IMR-90 (cell line): ENCODE data around the gene TSPAN31. TPM values are rescaled to one million over a fixed set of nuclear protein-coding genes. Genes with fewer than 3 reads are reported as not detected.

Source experiments
- ATAC-seq: fragments of 200-7000 bp; cut with Tn5 transposase; 2 replicates; pipeline ENCODE4 v1.9.1; 2020; ENCODE audit warnings: low read depth, mild to moderate bottlenecking, moderate library complexity
- BruUV-seq: library from RNA; stranded (reverse); fragments of 400-500 nt; replicated peaks from 2 replicates; lab custom pipeline; 2021; lab: Mats Ljungman, UMichigan
- CTCF ChIA-PET: fragments of 300-600 bp; formaldehyde crosslinking; extraction: SDS; loops from one replicate; lab custom pipeline; 2021; ENCODE audit warnings: antibody characterized with exemption; lab: Yijun Ruan, JAX
- POLR2A ChIA-PET: fragments of 300-600 bp; sonication (Branson Sonifier 250); formaldehyde crosslinking; loops from one replicate; lab custom pipeline; 2022; ENCODE audit warnings: antibody characterized with exemption; ENCODE audit not compliant: unreplicated experiment; lab: Charles Lee
- DNase-seq: peaks from one replicate; pipeline ENCODE4 v3.0.0; 2013
- H2AFZ ChIP-seq: replicated peaks from 2 replicates; pipeline ENCODE3; 2013; ENCODE audit warnings: low read length, mild to moderate bottlenecking; ENCODE audit not compliant: poor library complexity
- H2AK5ac ChIP-seq: 2 replicates; pipeline ENCODE4 v1.6.1; 2013; ENCODE audit warnings: low read depth, low read length, inconsistent platforms
- H2AK9ac ChIP-seq: replicated peaks from 2 replicates; pipeline ENCODE3; 2013; ENCODE audit warnings: mild to moderate bottlenecking, low read depth, low read length, moderate library complexity; ENCODE audit not compliant: poor library complexity
- H2BK120ac ChIP-seq: 2 replicates; pipeline ENCODE4 v1.6.1; 2013; ENCODE audit warnings: low read depth, low read length, inconsistent platforms
- H2BK15ac ChIP-seq: 3 replicates; pipeline ENCODE4 v1.6.1; 2013; ENCODE audit warnings: low read depth, low read length, inconsistent platforms
- H2BK20ac ChIP-seq: 2 replicates; pipeline ENCODE4 v1.6.1; 2013; ENCODE audit warnings: low read depth, mild to moderate bottlenecking, inconsistent platforms, low read length, moderate library complexity
- H2BK5ac ChIP-seq: 2 replicates; pipeline ENCODE4 v1.6.1; 2013; ENCODE audit warnings: mild to moderate bottlenecking, low read depth, low read length, inconsistent platforms; ENCODE audit not compliant: poor library complexity, severe bottlenecking
- H3K14ac ChIP-seq: replicated peaks from 2 replicates; pipeline ENCODE4 v1.6.1; 2013; ENCODE audit warnings: low read depth, low read length, inconsistent platforms
- H3K18ac ChIP-seq: 2 replicates; pipeline ENCODE4 v1.6.1; 2013; ENCODE audit warnings: low read depth, low read length, control low read depth
- H3K23ac ChIP-seq: 2 replicates; pipeline ENCODE4 v1.6.1; 2013; ENCODE audit warnings: low read depth, low read length, inconsistent platforms
- H3K27ac ChIP-seq: 2 replicates; pipeline ENCODE4 v1.5.1; 2013; ENCODE audit warnings: mild to moderate bottlenecking, control low read depth, low read length; ENCODE audit not compliant: insufficient read depth
- H3K27me3 ChIP-seq: 2 replicates; pipeline ENCODE4 v1.6.1; 2013; ENCODE audit warnings: low read length; ENCODE audit not compliant: control insufficient read depth, insufficient read depth
- H3K36me3 ChIP-seq: 2 replicates; pipeline ENCODE4 v1.6.1; 2013; ENCODE audit warnings: low read length, mixed read lengths; ENCODE audit not compliant: control insufficient read depth, insufficient read depth
- H3K4ac ChIP-seq: 2 replicates; pipeline ENCODE4 v1.6.1; 2013; ENCODE audit warnings: low read depth, low read length, inconsistent platforms
- H3K4me1 ChIP-seq: 2 replicates; pipeline ENCODE4 v1.6.1; 2013; ENCODE audit warnings: low read length, mixed read lengths; ENCODE audit not compliant: control insufficient read depth, insufficient read depth
- H3K4me2 ChIP-seq: 2 replicates; pipeline ENCODE4 v1.6.1; 2013; ENCODE audit warnings: low read depth, mild to moderate bottlenecking, control low read depth, low read length, moderate library complexity
- H3K4me3 ChIP-seq: 2 replicates; pipeline ENCODE4 v1.5.1; 2013; ENCODE audit warnings: low read depth, mild to moderate bottlenecking, control low read depth, low read length, moderate library complexity; ENCODE audit not compliant: insufficient read depth
- H3K56ac ChIP-seq: 2 replicates; pipeline ENCODE4 v1.6.1; 2013; ENCODE audit warnings: low read length, inconsistent platforms; ENCODE audit not compliant: insufficient read depth; ENCODE audit errors: extremely low read depth
- H3K79me1 ChIP-seq, 2 experiments: 2 replicates each; pipeline ENCODE4 v1.6.1; 2013; ENCODE audit warnings: low read length in 2 of 2, inconsistent platforms in 1 of 2, low read depth in 1 of 2
- H3K9ac ChIP-seq: 2 replicates; pipeline ENCODE4 v1.6.1; 2013; ENCODE audit warnings: low read depth, low read length, control low read depth
- H3K9me1 ChIP-seq: 2 replicates; pipeline ENCODE4 v1.6.1; 2013; ENCODE audit warnings: low read length, inconsistent platforms; ENCODE audit not compliant: insufficient read depth
- H3K9me3 ChIP-seq: 2 replicates; pipeline ENCODE4 v1.6.1; 2013; ENCODE audit warnings: low read length; ENCODE audit not compliant: control insufficient read depth, insufficient read depth
- H4K20me1 ChIP-seq: 2 replicates; pipeline ENCODE4 v1.6.1; 2013; ENCODE audit warnings: low read length, inconsistent platforms; ENCODE audit not compliant: insufficient read depth
- H4K5ac ChIP-seq: 2 replicates; pipeline ENCODE4 v1.6.1; 2013; ENCODE audit warnings: mild to moderate bottlenecking, low read depth, low read length, control low read depth
- H4K8ac ChIP-seq, 2 experiments: 2 replicates each; pipeline ENCODE4 v1.6.1; 2013; ENCODE audit warnings: low read depth in 2 of 2, low read length in 2 of 2, control low read depth in 1 of 2, inconsistent platforms in 1 of 2
- H4K91ac ChIP-seq: 2 replicates; pipeline ENCODE4 v1.6.1; 2013; ENCODE audit warnings: low read depth, low read length, inconsistent platforms; ENCODE audit not compliant: insufficient read depth
- BHLHE40 ChIP-seq: fragments of 150-350 bp; IDR thresholded peaks from 2 replicates; pipeline ENCODE4 v1.6.1; 2016; ENCODE audit warnings: mild to moderate bottlenecking, low read depth, low read length
- CEBPB ChIP-seq: IDR thresholded peaks from 2 replicates; pipeline ENCODE4 v1.6.1; 2012; ENCODE audit warnings: low read depth, low read length, improper control_type of control experiment
- CHD1 ChIP-seq: IDR thresholded peaks from 2 replicates; pipeline ENCODE4 v1.6.1; 2012; ENCODE audit warnings: low read depth, low read length, improper control_type of control experiment
- ELK1 ChIP-seq: fragments of 150-350 bp; IDR thresholded peaks from 2 replicates; pipeline ENCODE4 v1.6.1; 2016; ENCODE audit warnings: low read depth, mild to moderate bottlenecking, low read length, moderate library complexity, borderline replicate concordance
- FOS ChIP-seq: fragments of 150-350 bp; IDR thresholded peaks from 2 replicates; pipeline ENCODE4 v1.6.1; 2016; ENCODE audit warnings: low read depth, low read length
- MAFK ChIP-seq: IDR thresholded peaks from 2 replicates; pipeline ENCODE4 v1.6.1; 2012; ENCODE audit warnings: low read depth, low read length, improper control_type of control experiment
- MAZ ChIP-seq: IDR thresholded peaks from 2 replicates; pipeline ENCODE4 v1.6.1; 2012; ENCODE audit warnings: low read depth, mild to moderate bottlenecking, low read length, improper control_type of control experiment, moderate library complexity, borderline replicate concordance
- MXI1 ChIP-seq: IDR thresholded peaks from 2 replicates; pipeline ENCODE4 v1.6.1; 2012; ENCODE audit warnings: low read depth, mild to moderate bottlenecking, low read length, moderate library complexity, borderline replicate concordance
- NFE2L2 ChIP-seq: fragments of 150-350 bp; IDR thresholded peaks from 2 replicates; pipeline ENCODE4 v1.6.1; 2016; ENCODE audit warnings: low read depth, mild to moderate bottlenecking, low read length
- POLR2A ChIP-seq: IDR thresholded peaks from 2 replicates; pipeline ENCODE4 v1.6.1; 2012; ENCODE audit warnings: mild to moderate bottlenecking, low read depth, low read length
- RAD21 ChIP-seq: IDR thresholded peaks from 2 replicates; pipeline ENCODE4 v1.6.1; 2012; ENCODE audit warnings: low read length, improper control_type of control experiment
- RCOR1 ChIP-seq: IDR thresholded peaks from 2 replicates; pipeline ENCODE4 v1.6.1; 2012; ENCODE audit warnings: mild to moderate bottlenecking, low read length, improper control_type of control experiment; ENCODE audit not compliant: insufficient replicate concordance
- RFX5 ChIP-seq: IDR thresholded peaks from 2 replicates; pipeline ENCODE4 v1.8.0; 2012; ENCODE audit warnings: low read depth, mild to moderate bottlenecking, low read length, moderate library complexity
- SMC3 ChIP-seq: fragments of 150-350 bp; IDR thresholded peaks from 2 replicates; pipeline ENCODE4 v1.6.1; 2016; ENCODE audit warnings: low read depth, mild to moderate bottlenecking, antibody characterized with exemption, low read length, moderate library complexity
- WGBS, 2 experiments: methylation state at CpG; one replicate each; pipeline versions ENCODE4 v1.1.5 to v1.1.7; 2013; ENCODE audit warnings: missing lambda C conversion rate in 2 of 2; ENCODE audit not compliant: insufficient read length in 1 of 2; ENCODE audit errors: extremely low coverage in 2 of 2; 5-methylcytosine and 5-hydroxymethylcytosine counted together
- dilution Hi-C: fragments of 300-500 bp; cut with HindIII; formaldehyde crosslinking; loops from one replicate; pipeline ENCODE4 v1.14.3; 2018; ENCODE audit warnings: low sequenced_read_pairs; ENCODE audit not compliant: unreplicated experiment
- in situ Hi-C: fragments of 300-500 bp; cut with MboI; formaldehyde crosslinking; loops from 3 replicates; pipeline ENCODE4 v1.14.3; 2019; ENCODE audit warnings: low sequenced_read_pairs, inconsistent platforms, mixed read lengths
- intact Hi-C: fragments of 100-400 bp; cut with micrococcal nuclease; formaldehyde crosslinking; loops from 2 replicates; pipeline ENCODE4 v1.10.0; 2022
- polyA plus RNA-seq, 3 experiments: library from polyadenylated mRNA; depleted of rRNA; stranded (reverse); fragments of >200 nt; gene quantifications; 2 replicates each; pipeline ENCODE4 v1.2.3, GENCODE V29; 2012; ENCODE audit warnings: low replicate concordance in 1 of 3
- total RNA-seq: library from RNA; depleted of rRNA; stranded (reverse); fragments of >200 nt; gene quantifications from 2 replicates; pipeline ENCODE4 v1.2.3, GENCODE V29; 2012
- TF ChIP-seq, protein P1 (sequence below): fragments of 150-350 bp; IDR thresholded peaks from 2 replicates; pipeline ENCODE4 v1.6.1; 2017; ENCODE audit warnings: mild to moderate bottlenecking, antibody characterized with exemption, low read length, low read depth

TSPAN31 gene
- total and polyA plus RNA-seq, 2 of the 4 experiments (the other 2 are of a cell fraction) = 12.3 to 71.2 TPM

- Histone ChIP-seq H3K79me1 (no peaks in the 10 kb centered on the region), H3K36me3 (no peaks in the 10 kb centered on the region), H4K5ac (no peak overlapping the region), H2BK5ac (no peak overlapping the region), H3K4me1 (0 out of 2 replicates have a peak, but pooled peaks cover 3% of the 10 kb centered on the region), H3K4me2 (peak overlapping the region; percentile 41; the same call in 1 of the 2 replicates), H2AFZ (peak overlapping the region; percentile 87), H3K4ac (no peak overlapping the region), H4K8ac (no peak overlapping the region), H3K23ac (peak overlapping the region; percentile 89), H3K18ac (no peak overlapping the region), H2BK15ac (no peak overlapping the region), H2BK120ac (no peak overlapping the region), H3K27ac (no peak overlapping the region), H2AK5ac (no peak overlapping the region), H3K4me3 (no peak overlapping the region), H3K9me3 (peaks cover 2% of the 10 kb centered on the region; the same call in 1 of the 2 replicates), H2BK20ac (no peak overlapping the region), H4K20me1 (0 out of 2 replicates have a peak, but pooled peaks cover 10% of the 10 kb centered on the region), H3K9ac (no peak overlapping the region), H3K9me1 (no peaks in the 10 kb centered on the region), H3K56ac (no peak overlapping the region), H3K14ac (no peak overlapping the region), H3K27me3 (peaks cover 94% of the 10 kb centered on the region), H2AK9ac (no peak overlapping the region), H4K91ac (no peak overlapping the region)
- dilution Hi-C loops (no loop called here), intact Hi-C loops (loop anchor here (5.0 kb wide), 1 partner anchor 155 kb away; no protein-coding TSS in a partner anchor), in situ Hi-C loops (loop anchor here (10.0 kb wide), 1 partner anchor 152 kb away; no protein-coding TSS in a partner anchor)
- ChIA-PET POLR2A (no interaction called here), CTCF (interaction anchor here (0.5 to 1.9 kb wide), 6 partner anchors 8 to 216 kb away, joined by 3 to 6 read pairs (median 3); partner anchors contain the start of gene TSPAN31)
- 5% methylated on average over 11 of the region's 31 CpGs; no CpG with 5 or more reads in 1 of the 2 experiments for WGBS, 2 experiments
- no peak for ATAC-seq
- BruUV-seq = no TSS peak
- DNase-seq = no peak
- no peak for TF ChIP-seq BHLHE40
- TF ChIP-seq MAZ = no peak
- TF ChIP-seq POLR2A = no peak
- TF ChIP-seq NFE2L2 = no peak
- TF ChIP-seq ELK1 = no peak
- TF ChIP-seq RFX5 = no peak
- TF ChIP-seq RAD21 = no peak
- TF ChIP-seq, protein P1, sequence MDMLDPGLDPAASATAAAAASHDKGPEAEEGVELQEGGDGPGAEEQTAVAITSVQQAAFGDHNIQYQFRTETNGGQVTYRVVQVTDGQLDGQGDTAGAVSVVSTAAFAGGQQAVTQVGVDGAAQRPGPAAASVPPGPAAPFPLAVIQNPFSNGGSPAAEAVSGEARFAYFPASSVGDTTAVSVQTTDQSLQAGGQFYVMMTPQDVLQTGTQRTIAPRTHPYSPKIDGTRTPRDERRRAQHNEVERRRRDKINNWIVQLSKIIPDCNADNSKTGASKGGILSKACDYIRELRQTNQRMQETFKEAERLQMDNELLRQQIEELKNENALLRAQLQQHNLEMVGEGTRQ = no peak
- TF ChIP-seq CEBPB = no peak
- TF ChIP-seq SMC3 = no peak
- no peak for TF ChIP-seq MXI1
- TF ChIP-seq CHD1 = no peak
- TF ChIP-seq RCOR1 = no peak
- no peak for TF ChIP-seq FOS
- TF ChIP-seq MAFK = no peak
Observed at GRCh38 chr12:57736741-57737466, 7.9 kb upstream of the TSPAN31 start.
